ENCODE data around the gene B4GALT7.
"Not testable (repeated sequence)": the region's sequence is repeated elsewhere in the genome, so short reads cannot be mapped to it uniquely, and the experiment has no call there.

DNA sequence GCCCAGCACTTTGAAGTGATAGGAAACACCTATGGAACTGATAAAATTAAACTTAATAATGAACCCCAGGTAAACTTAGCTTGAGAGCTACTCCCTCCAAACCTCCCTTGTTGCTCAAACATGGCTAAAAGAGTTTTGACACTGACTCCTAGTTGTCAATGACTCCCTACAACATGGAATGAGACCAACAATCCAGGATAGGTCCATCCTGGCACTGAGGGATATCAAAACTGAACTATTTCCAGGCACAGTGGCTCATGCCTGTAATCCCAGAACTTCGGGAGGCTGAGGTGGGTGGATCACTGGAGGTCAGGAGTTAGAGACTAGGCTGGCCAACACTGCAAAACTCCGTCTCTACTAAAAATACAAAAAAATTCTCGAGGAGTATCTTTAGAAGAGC, 58.6 kb downstream of the B4GALT7 start:
- TF ChIP-seq, protein P1, sequence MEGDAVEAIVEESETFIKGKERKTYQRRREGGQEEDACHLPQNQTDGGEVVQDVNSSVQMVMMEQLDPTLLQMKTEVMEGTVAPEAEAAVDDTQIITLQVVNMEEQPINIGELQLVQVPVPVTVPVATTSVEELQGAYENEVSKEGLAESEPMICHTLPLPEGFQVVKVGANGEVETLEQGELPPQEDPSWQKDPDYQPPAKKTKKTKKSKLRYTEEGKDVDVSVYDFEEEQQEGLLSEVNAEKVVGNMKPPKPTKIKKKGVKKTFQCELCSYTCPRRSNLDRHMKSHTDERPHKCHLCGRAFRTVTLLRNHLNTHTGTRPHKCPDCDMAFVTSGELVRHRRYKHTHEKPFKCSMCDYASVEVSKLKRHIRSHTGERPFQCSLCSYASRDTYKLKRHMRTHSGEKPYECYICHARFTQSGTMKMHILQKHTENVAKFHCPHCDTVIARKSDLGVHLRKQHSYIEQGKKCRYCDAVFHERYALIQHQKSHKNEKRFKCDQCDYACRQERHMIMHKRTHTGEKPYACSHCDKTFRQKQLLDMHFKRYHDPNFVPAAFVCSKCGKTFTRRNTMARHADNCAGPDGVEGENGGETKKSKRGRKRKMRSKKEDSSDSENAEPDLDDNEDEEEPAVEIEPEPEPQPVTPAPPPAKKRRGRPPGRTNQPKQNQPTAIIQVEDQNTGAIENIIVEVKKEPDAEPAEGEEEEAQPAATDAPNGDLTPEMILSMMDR (conservative IDR thresholded peaks at IDR 0.05; ENCODE audit: low read length), result not testable (repeated sequence)
- not testable (repeated sequence) for TF ChIP-seq EZH2phosphoT487 (IDR thresholded peaks at IDR 0.05; ENCODE audit: borderline replicate concordance, low read depth, low read length)
